Nucleus accumbens (tissue), 56 donors: Measurements from ENCODE around the gene SCN1A.
"Not testable (repeated sequence)": the region's sequence is repeated elsewhere in the genome, so short reads cannot be mapped to it uniquely, and the experiment has no call there.

Source experiments
- DNase-seq, 56 donors: peaks; one replicate each; lab custom pipeline; 2025; lab: John Stamatoyannopoulos, UW

SCN1A gene

DNA sequence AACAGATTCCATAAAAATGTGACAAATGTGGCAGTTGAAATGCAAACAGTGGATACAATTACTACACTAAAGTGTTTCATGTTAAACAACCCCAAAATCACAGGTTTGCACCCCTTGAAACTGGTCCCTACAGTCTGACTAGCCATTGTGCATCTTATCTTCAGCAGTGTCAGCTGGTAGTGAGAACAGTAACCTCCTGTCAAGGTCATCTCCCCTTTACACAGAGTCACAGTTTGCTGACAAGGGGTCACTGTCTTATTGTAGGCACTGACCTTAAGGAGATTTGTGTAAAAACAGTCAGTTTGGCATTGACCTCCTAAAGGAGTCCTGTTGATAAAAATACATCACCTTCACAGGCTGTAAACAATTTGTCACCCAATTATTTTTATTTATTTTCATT is 137.0 kb downstream of the SCN1A start:
- DNase-seq: no peak

GRCh38 chr2:165989851-165990250 is 138.0 kb downstream of the SCN1A start:
- DNase-seq: no peak

- DNase-seq: no peak
Measured at GRCh38 chr2:165985120-165985519, 142.7 kb downstream of the SCN1A start.

DNA sequence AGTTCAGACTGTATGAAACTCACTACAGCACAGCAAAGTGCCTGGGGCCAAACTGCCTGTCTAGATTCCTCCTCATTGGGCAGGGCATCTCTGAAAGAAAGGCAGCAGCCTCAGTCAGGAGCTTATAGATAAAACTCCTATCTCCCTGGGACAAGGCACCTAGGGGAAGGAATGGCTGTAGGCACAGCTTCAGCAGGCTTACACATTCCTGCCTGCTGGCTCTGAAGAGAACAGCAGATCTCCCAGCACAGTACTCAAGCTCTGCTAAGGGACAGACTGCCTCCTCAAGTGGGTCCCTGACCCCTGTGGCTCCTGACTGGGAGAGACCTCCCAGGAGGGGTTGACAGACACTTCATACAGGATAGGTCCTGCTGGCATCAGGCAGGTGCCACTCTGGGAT is 155.7 kb downstream of the SCN1A start:
- not testable (repeated sequence) for DNase-seq

DNA sequence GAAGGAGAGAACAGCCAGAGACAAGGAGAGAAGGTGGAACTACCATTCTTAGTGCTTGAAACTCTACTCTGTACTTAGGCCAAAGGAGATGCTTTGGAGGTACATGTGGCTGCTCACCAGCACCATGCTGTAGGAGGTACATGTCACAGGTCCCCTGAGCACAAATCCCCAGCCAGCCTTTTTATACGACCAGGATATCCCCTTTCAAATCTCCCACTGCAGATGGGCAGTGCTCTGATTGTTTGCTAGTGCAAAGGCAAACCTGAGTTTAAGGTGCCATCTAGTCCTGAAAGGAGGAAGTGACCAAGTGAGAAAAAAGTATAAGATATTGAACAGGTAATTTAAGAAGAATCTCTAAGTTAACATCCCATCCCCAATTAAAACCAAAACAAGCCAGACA is 157.2 kb downstream of the SCN1A start:
- no peak for DNase-seq

DNA sequence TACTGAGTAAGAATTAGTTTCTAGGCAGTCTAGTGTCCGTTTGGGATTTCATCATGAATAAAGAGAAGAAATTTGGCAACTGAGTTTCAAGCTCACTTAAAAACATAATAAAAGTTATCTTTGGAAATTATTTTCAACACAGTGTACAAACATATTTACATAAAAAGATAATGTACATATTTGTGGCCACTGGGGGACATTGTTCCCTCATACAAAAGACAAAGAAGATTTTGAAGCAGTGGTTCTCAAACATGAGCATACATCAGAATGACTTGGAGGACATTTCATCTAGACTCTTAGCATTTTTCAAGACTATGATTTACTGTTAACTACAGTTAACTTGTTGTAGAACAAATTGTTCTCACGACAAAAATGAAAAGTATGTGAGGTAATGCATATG is 158.6 kb downstream of the SCN1A start:
- DNase-seq: no peak

GRCh38 chr2:165967746-165968145 is 160.1 kb downstream of the SCN1A start:
- DNase-seq: no peak

DNA sequence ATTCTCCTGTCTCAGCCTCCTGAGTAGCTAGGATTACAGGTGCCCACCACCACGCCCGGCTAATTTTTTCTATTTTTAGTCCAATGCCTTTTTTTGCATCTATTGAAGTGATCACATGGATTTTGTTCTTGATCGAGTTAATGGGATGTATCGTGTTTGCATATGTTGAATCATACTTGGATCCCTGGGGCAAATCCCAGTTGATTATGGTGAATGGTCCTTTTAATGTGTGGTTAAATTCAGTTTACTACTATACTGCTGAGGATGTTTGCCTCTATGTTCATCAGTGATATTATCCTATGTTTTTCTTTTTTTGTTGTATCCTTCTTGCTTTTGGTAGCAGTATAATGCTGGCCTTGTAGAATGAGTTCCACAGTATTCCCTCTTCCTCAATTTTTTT is 166.0 kb downstream of the SCN1A start:
- no peak for DNase-seq

GRCh38 chr2:165959371-165959770 is 168.4 kb downstream of the SCN1A start:
- no peak for DNase-seq

DNA sequence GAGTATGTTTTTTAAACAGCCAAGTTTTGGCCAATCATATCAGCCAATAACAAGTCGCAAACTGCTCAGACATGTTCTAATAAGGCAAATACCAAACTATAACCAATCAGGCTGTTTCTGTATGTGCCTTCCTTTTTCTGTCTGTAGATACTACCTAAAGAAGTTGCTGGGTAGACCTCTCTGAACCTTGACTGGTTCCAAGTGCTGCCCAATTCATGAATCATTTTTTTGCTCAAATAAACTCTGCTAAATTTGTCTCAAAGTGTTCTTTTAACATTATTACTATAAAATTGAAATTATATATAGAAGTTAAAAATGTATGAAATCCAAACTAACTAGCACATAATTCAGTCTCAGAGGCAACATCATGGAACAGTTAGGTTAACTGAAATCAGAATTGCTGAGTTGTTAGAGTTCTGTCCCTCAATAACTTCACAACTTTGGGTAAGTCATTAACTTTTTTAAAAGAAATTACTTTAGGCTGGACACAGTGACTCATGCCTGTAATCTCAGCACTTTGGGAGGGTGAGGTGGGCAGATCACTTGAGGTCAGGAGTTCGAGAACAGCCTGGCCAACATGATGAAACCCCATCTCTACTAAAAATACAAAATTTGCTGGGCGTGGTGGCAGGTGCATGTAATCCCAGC is 169.4 kb downstream of the SCN1A start:
- DNase-seq: no peak

GRCh38 chr2:165957030-165957675 is 170.7 kb downstream of the SCN1A start:
- peak in 1 of 56 donors; percentile 3 for DNase-seq

DNA sequence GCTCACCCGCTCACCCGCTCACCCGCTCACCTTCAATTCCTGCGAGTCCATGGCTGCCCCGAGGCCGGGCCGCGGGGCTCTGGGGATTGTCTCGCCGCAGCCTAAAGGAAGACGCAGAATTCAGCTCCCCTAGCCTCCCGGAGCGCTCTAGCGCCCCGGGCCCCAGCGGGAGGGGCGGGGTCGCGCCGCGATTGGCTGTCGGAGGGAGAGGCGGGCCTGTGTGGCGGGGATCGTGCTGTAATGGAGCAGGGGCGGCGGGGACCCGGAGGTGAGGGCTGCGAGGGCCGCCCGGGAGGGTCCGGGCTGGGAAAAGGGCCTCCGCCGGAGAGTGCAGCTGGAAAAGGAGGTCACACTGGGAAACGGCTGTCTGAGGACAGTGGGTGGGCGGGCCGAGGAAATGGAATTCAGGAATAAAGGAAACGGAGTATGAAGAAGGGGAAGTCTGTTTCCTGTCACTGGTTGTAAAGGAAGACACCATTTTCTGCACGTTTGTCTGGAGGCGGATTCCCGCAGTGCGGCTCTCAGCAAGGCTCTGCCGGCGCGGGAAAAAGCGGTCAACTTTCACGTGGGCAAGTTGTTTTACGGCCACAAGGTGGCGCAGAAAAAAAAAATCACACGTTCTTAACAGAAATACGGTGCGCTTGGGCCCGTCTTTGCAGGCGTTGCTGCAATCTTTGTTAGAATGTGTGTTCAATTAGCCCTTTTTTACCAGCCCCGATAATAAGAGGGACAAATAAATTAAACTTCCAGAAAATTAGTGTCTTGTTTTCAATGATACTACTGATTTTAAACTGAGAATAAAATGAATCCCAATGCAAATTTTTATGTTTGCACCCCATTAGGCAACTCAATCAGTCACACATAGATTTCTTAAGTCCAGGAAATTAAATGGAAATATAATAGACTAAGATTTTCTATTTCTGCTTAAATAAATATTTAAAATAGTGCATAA is 173.9 kb downstream of the SCN1A start, which contains the start of gene TTC21B:
Gene TTC21B, minus strand, starts transcription at position 122 of the 952 bp plus-strand sequence. Its CDS starts 71 bp downstream, at position 51.
- DNase-seq: peak in 55 of 56 donors; percentile 74 to 98 (median 94)

DNA sequence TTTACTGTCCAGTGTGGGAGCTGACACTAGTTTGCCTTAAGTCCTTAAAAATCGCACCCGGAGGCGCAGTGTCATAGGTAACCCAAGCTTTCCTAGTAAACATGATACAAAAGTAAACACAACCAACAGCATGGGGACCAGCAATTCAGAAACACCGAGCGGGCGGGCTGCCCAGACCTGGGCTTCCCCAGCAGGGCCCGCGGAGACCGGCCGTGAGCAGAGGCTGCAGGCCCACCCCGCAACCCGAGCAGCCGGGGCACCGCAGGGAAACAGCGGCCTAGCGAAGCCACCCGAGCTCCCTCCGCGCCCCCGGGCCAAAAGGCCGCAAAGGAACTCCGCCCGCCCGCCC is 174.5 kb downstream of the SCN1A start:
- peak in 1 of 56 donors; percentile 61 for DNase-seq

- DNase-seq: no peak
Measured at GRCh38 chr2:165952741-165953211, 175.0 kb downstream of the SCN1A start.

GRCh38 chr2:165952085-165952484 is 175.7 kb downstream of the SCN1A start:
- no peak for DNase-seq

DNA sequence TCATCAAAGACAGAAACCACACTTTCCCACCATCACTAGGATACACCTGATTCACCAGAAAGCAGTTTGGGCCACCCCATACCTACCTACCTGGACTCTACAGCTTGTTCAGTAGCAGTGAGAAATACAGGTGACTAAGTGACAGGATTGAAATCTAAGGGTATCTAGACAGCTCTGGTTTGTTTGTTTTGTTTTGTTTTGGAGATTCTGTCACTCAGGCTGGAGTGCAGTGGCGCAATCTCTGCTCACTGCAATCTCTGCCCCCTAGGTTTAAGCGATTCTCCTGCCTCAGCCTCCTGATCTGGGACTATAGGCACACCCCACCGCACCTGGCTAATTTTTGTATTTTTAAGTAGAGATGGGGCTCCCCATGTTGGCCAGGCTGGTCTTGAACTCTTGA is 177.4 kb downstream of the SCN1A start:
- DNase-seq: no peak

DNA sequence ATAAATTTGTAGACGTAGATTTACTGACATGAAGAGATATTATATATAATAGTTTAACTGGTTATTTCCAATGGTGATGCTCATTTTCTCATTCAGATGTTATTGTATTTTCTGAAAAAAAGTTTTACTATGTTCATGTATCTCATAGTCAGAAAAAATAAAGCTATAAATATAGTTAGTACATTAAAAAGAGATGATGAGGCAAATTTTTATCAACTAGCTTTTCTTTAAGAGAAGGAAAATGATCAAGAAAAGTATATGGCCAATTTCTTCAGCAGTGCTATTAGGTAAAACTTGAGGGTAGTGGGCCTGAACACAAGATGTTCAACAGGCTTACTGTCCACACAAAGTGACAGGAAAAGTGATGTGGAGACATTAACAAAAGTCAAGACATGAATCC is 186.0 kb downstream of the SCN1A start:
- no peak for DNase-seq

DNA sequence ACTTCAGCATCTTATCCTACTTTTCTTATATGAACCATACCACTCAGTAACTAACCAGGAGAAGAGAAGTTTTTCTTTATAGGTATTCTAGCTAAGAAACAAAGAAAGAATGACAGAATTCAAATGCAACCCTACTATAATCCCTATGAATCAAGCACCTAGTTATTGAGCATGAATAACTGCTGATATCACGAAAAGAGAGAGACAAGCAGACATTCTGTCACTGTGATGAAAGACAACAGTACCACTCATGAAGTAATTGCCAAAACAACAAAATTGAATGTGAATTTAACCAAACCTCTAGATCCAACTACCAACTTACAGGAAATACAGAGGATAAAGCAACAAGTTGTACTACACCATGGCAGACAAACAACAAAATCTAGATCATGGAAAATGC is 189.6 kb downstream of the SCN1A start:
- no peak for DNase-seq
